GM23338 (cell line): ENCODE data around the gene ABCG8. TPM values are rescaled to one million over a fixed set of nuclear protein-coding genes. Genes with fewer than 3 reads are reported as not detected.

Experiments
- ATAC-seq: fragments of 200-7000 bp; cut with Tn5 transposase; 3 replicates; pipeline ENCODE4 v1.9.1; 2020
- DNase-seq: peaks from one replicate; pipeline ENCODE4 v3.0.0-alpha.2; 2015; ENCODE audit warnings: low spot score
- H2AFZ ChIP-seq: fragments of 200-600 bp; sonication (generic); 2 replicates; pipeline ENCODE4 v1.8.0; 2016; ENCODE audit warnings: antibody characterized with exemption, mild to moderate bottlenecking, moderate library complexity
- H3F3A ChIP-seq: fragments of 200-600 bp; sonication (generic); replicated peaks from 2 replicates; pipeline ENCODE4 v1.8.0; 2017; ENCODE audit warnings: antibody characterized with exemption, mixed run types, low read depth
- H3K27ac ChIP-seq: fragments of 200-600 bp; sonication (generic); 2 replicates; pipeline ENCODE4 v1.6.1; 2016; ENCODE audit warnings: low read depth
- H3K27me3 ChIP-seq: fragments of 200-600 bp; sonication (generic); 2 replicates; pipeline ENCODE4 v1.8.0; 2016; ENCODE audit warnings: mild to moderate bottlenecking, mixed run types, moderate library complexity; ENCODE audit not compliant: insufficient read depth
- H3K36me3 ChIP-seq: fragments of 200-600 bp; sonication (generic); 2 replicates; pipeline ENCODE4 v1.8.0; 2016; ENCODE audit warnings: mild to moderate bottlenecking; ENCODE audit not compliant: insufficient read depth
- H3K4me1 ChIP-seq: fragments of 200-600 bp; sonication (generic); 2 replicates; pipeline ENCODE4 v1.8.0; 2016; ENCODE audit warnings: mild to moderate bottlenecking, moderate library complexity; ENCODE audit not compliant: insufficient read depth
- H3K4me2 ChIP-seq: fragments of 200-600 bp; sonication (generic); 2 replicates; pipeline ENCODE4 v1.7.1; 2017; ENCODE audit warnings: mixed run types
- H3K4me3 ChIP-seq: fragments of 200-600 bp; sonication (generic); 2 replicates; pipeline ENCODE4 v1.6.1; 2016; ENCODE audit warnings: mixed run types
- H3K79me2 ChIP-seq: fragments of 200-600 bp; sonication (generic); replicated peaks from 2 replicates; pipeline ENCODE4 v1.8.0; 2017; ENCODE audit warnings: mild to moderate bottlenecking; ENCODE audit not compliant: insufficient read depth
- H3K9me2 ChIP-seq: fragments of 200-600 bp; sonication (generic); 2 replicates; pipeline ENCODE4 v1.8.0; 2017; ENCODE audit not compliant: insufficient read depth
- H4K20me1 ChIP-seq: fragments of 200-600 bp; sonication (generic); replicated peaks from 2 replicates; pipeline ENCODE4 v1.8.0; 2017; ENCODE audit warnings: mild to moderate bottlenecking; ENCODE audit not compliant: insufficient read depth
- H3K27ac Mint-ChIP-seq: 2 replicates; pipeline ENCODE4 v1.8.0; 2020; ENCODE audit warnings: inconsistent platforms, mild to moderate bottlenecking, moderate library complexity, mixed read lengths
- H3K27me3 Mint-ChIP-seq: 3 replicates; pipeline ENCODE4 v1.8.0; 2022; ENCODE audit warnings: low read depth, mild to moderate bottlenecking, moderate library complexity, mixed read lengths, inconsistent platforms; ENCODE audit not compliant: insufficient read depth, poor library complexity
- H3K36me3 Mint-ChIP-seq: 3 replicates; pipeline ENCODE4 v1.8.0; 2021; ENCODE audit warnings: low read depth, mild to moderate bottlenecking, inconsistent platforms, moderate library complexity, mixed read lengths
- H3K4me1 Mint-ChIP-seq: 3 replicates; pipeline ENCODE4 v1.8.0; 2020; ENCODE audit warnings: mild to moderate bottlenecking, inconsistent platforms, mixed read lengths
- H3K4me3 Mint-ChIP-seq: 3 replicates; pipeline ENCODE4 v1.8.0; 2021; ENCODE audit warnings: moderate library complexity, mild to moderate bottlenecking, inconsistent platforms, mixed read lengths
- H3K9me3 Mint-ChIP-seq: 3 replicates; pipeline ENCODE4 v1.8.0; 2020; ENCODE audit warnings: moderate library complexity, mild to moderate bottlenecking, inconsistent platforms, mixed read lengths
- CREB1 ChIP-seq: fragments of 250-450 bp; sonication (Bioruptor Pico); IDR thresholded peaks from 2 replicates; pipeline ENCODE4 v1.5.0; 2020; ENCODE audit warnings: low read depth, mild to moderate bottlenecking, moderate library complexity
- CTCF ChIP-seq, 2 experiments: fragments of 200-600 bp in 1 of 2; sonication (generic) in 1 of 2; conservative IDR thresholded peaks; 2 replicates each; pipeline versions ENCODE4 v1.5.1 to v1.6.1; 2016 to 2017; ENCODE audit warnings: antibody characterized with exemption in 2 of 2, low read depth in 2 of 2, mild to moderate bottlenecking in 2 of 2, moderate library complexity in 1 of 2
- ETS1 ChIP-seq: IDR thresholded peaks from 2 replicates; pipeline ENCODE4 v1.6.1; 2016; ENCODE audit warnings: antibody characterized with exemption
- EZH2 ChIP-seq: fragments of 200-600 bp; sonication (generic); IDR thresholded peaks from one replicate; pipeline ENCODE4 v1.8.0; 2017; ENCODE audit warnings: antibody characterized with exemption, mild to moderate bottlenecking, low read depth; ENCODE audit not compliant: unreplicated experiment
- EZH2phosphoT487 ChIP-seq: fragments of 200-600 bp; sonication (generic); IDR thresholded peaks from one replicate; pipeline ENCODE4 v1.8.1; 2018; ENCODE audit warnings: antibody characterized with exemption; ENCODE audit not compliant: unreplicated experiment
- JUNB ChIP-seq: IDR thresholded peaks from one replicate; pipeline ENCODE4 v1.6.1; 2016; ENCODE audit warnings: antibody characterized with exemption; ENCODE audit not compliant: unreplicated experiment
- NANOG ChIP-seq: IDR thresholded peaks from 2 replicates; pipeline ENCODE4 v1.6.1; 2016; ENCODE audit warnings: antibody characterized with exemption, borderline replicate concordance
- POLR2AphosphoS5 ChIP-seq: IDR thresholded peaks from 2 replicates; pipeline ENCODE4 v1.6.1; 2016; ENCODE audit warnings: antibody characterized with exemption, low read depth
- REST ChIP-seq: IDR thresholded peaks from one replicate; pipeline ENCODE4 v1.6.1; 2018; ENCODE audit warnings: antibody characterized with exemption; ENCODE audit not compliant: unreplicated experiment
- STAT1 ChIP-seq: IDR thresholded peaks from one replicate; pipeline ENCODE4 v1.6.1; 2016; ENCODE audit warnings: antibody characterized with exemption; ENCODE audit not compliant: unreplicated experiment
- ZNF114 ChIP-seq: fragments of 250-450 bp; sonication (Bioruptor Pico); IDR thresholded peaks from 2 replicates; pipeline ENCODE4 v1.5.0; 2020; ENCODE audit warnings: mild to moderate bottlenecking, moderate library complexity
- ZNF331 ChIP-seq: fragments of 250-450 bp; sonication (Bioruptor Pico); IDR thresholded peaks from 2 replicates; pipeline ENCODE4 v1.5.0; 2020; ENCODE audit warnings: low read depth, mild to moderate bottlenecking, moderate library complexity
- ZNF462 ChIP-seq: fragments of 250-450 bp; sonication (Bioruptor Pico); IDR thresholded peaks from 2 replicates; pipeline ENCODE4 v1.5.0; 2020; ENCODE audit warnings: mild to moderate bottlenecking, moderate library complexity
- polyA plus RNA-seq: library from polyadenylated mRNA; unstranded; fragments of >200 nt; fragmentation: Nextera tagmentation; extraction: Ambion mirVana; gene quantifications from 2 replicates; pipeline ENCODE4 v1.2.1, GENCODE V29; 2016
- total RNA-seq: library from RNA; depleted of rRNA; stranded (reverse); fragments of >200 nt; shearing (Covaris generic); gene quantifications from 2 replicates; pipeline ENCODE4 v1.2.3, GENCODE V29; 2014

Gene ABCG8
- total and polyA plus RNA-seq, 2 experiments from 2014 or later, result 0.19 to 0.35 TPM

- no peak for DNase-seq
- Histone ChIP-seq H3K27ac (no peak overlapping the region), H3K9me2 (no peaks in the 10 kb centered on the region), H4K20me1 (no peaks in the 10 kb centered on the region), H3K27me3 (no peaks in the 10 kb centered on the region), H3F3A (no peaks in the 10 kb centered on the region), H3K4me2 (no peak overlapping the region), H3K4me3 (no peak overlapping the region), H2AFZ (no peak overlapping the region), H3K36me3 (no peaks in the 10 kb centered on the region), H3K4me1 (no peaks in the 10 kb centered on the region), H3K79me2 (no peaks in the 10 kb centered on the region)
- H3K4me3 Mint-ChIP-seq, result no peak overlapping the region
- no peaks in the 10 kb centered on the region for H3K9me3 Mint-ChIP-seq
- H3K36me3 Mint-ChIP-seq, result no peaks in the 10 kb centered on the region
- no peak for ATAC-seq
- TF ChIP-seq ZNF331 (CRISPR knock-in tag), result no peak
- no peak for TF ChIP-seq ZNF114 (CRISPR knock-in tag)
- TF ChIP-seq NANOG, result no peak
- TF ChIP-seq ZNF462 (CRISPR knock-in tag), result no peak
- TF ChIP-seq ETS1, result no peak
- no peak for TF ChIP-seq POLR2AphosphoS5
- no peak for TF ChIP-seq JUNB
- no peak for TF ChIP-seq REST
- TF ChIP-seq CREB1 (CRISPR knock-in tag), result no peak
- no peak for TF ChIP-seq CTCF (conservative IDR thresholded peaks at IDR 0.05; ENCODE audit: low read depth in 2 of 2)
- no peak for TF ChIP-seq EZH2phosphoT487
- TF ChIP-seq EZH2, result no peak
- no peak for TF ChIP-seq STAT1
- H3K27me3 Mint-ChIP-seq, result no peaks in the 10 kb centered on the region
- H3K27ac Mint-ChIP-seq, result no peak overlapping the region
- H3K4me1 Mint-ChIP-seq, result no peaks in the 10 kb centered on the region
These were observed 35.7 kb upstream of the ABCG8 start for GRCh38 chr2:43803113-43803512.
